ENCODE data around the gene UROC1.

- TF ChIP-seq FOXM1 (IDR thresholded peaks at IDR 0.05; ENCODE audit: low read depth) (no peak), USF2 (IDR thresholded peaks at IDR 0.05; ENCODE audit: borderline replicate concordance, low read depth, low read length) (no peak), CTCF (IDR thresholded peaks at IDR 0.05) (no peak), RFX5 (IDR thresholded peaks at IDR 0.05; ENCODE audit: low read length) (no peak), SIN3A (IDR thresholded peaks at IDR 0.05; ENCODE audit: borderline replicate concordance, low read depth, low read length) (no peak), USF1 (IDR thresholded peaks at IDR 0.05; ENCODE audit: borderline replicate concordance, low read depth) (no peak), POLR2AphosphoS5 (IDR thresholded peaks at IDR 0.05; ENCODE audit: low read depth, low read length) (no peak), TAF1 (IDR thresholded peaks at IDR 0.05; ENCODE audit: borderline replicate concordance, low read depth, low read length) (no peak), ZBTB33 (IDR thresholded peaks at IDR 0.05; ENCODE audit: borderline replicate concordance, low read depth) (no peak), IRF3 (IDR thresholded peaks at IDR 0.05; ENCODE audit: low read depth, low read length) (no peak)
Observed at GRCh38 chr3:126485176-126485897, 32.2 kb downstream of the UROC1 start.
